K562 (cell line): ENCODE results near the gene SDC3. TPM values are rescaled to one million over a fixed set of nuclear protein-coding genes. Genes with fewer than 3 reads are reported as not detected.

ENCODE experiments used
- DNMT1 ChIP-seq: fragments of 450-650 bp; IDR thresholded peaks from 2 replicates; pipeline ENCODE4 v1.6.1; 2016; ENCODE audit warnings: antibody characterized with exemption, mild to moderate bottlenecking
- ERF ChIP-seq: fragments of 450-650 bp; formaldehyde crosslinking; IDR thresholded peaks from 2 replicates; pipeline ENCODE4 v1.4.0; 2020; ENCODE audit warnings: mild to moderate bottlenecking, mixed read lengths
- FOSL1 ChIP-seq: fragments of 200-800 bp; sonication (Bioruptor generic); conservative IDR thresholded peaks from 2 replicates; pipeline ENCODE4 v1.6.1; 2016; ENCODE audit warnings: missing genetic modification characterization, missing compliant biosample characterization
- FUS ChIP-seq: fragments of 200-400 bp; formaldehyde crosslinking; optimal IDR thresholded peaks from 2 replicates; pipeline ENCODE3; 2017; ENCODE audit warnings: low read depth, low read length
- HDGF ChIP-seq: fragments of 450-650 bp; IDR thresholded peaks from 2 replicates; pipeline ENCODE4 v1.6.1; 2016
- HLTF ChIP-seq: fragments of 450-650 bp; IDR thresholded peaks from 2 replicates; pipeline ENCODE4 v1.6.1; 2016
- KLF6 ChIP-seq: fragments of 250-450 bp; sonication (Bioruptor Pico); IDR thresholded peaks from 2 replicates; pipeline ENCODE4 v1.4.0; 2020; ENCODE audit warnings: mild to moderate bottlenecking, moderate library complexity, borderline replicate concordance
- MAFF ChIP-seq: IDR thresholded peaks from 2 replicates; pipeline ENCODE4 v1.6.1; 2012; ENCODE audit warnings: low read length, improper control_type of control experiment
- POLR2H ChIP-seq: IDR thresholded peaks from 2 replicates; pipeline ENCODE4 v1.6.1; 2016; ENCODE audit warnings: missing genetic modification characterization, low read depth, mild to moderate bottlenecking, control low read depth, missing compliant biosample characterization, moderate library complexity
- SMAD1 ChIP-seq: fragments of 150-350 bp; IDR thresholded peaks from 2 replicates; pipeline ENCODE4 v1.6.1; 2014; ENCODE audit warnings: low read length, low read depth; ENCODE audit not compliant: partially characterized antibody
- SMARCA4 ChIP-seq: fragments of 450-650 bp; IDR thresholded peaks from 2 replicates; pipeline ENCODE4 v1.6.1; 2016
- SP1 ChIP-seq: sonication (generic); formaldehyde crosslinking; IDR thresholded peaks from 2 replicates; pipeline ENCODE4 v1.8.1; 2022; ENCODE audit warnings: mild to moderate bottlenecking, missing genetic modification reagents
- ZNF174 ChIP-seq: fragments of 250-450 bp; sonication (Bioruptor Pico); IDR thresholded peaks from 2 replicates; pipeline ENCODE4 v1.4.0; 2020; ENCODE audit warnings: mild to moderate bottlenecking
- ZNF717 ChIP-seq: fragments of 250-450 bp; sonication (Bioruptor Pico); IDR thresholded peaks from 2 replicates; pipeline ENCODE4 v1.5.0; 2021
- polyA plus RNA-seq, 8 experiments: library from polyadenylated mRNA; depleted of rRNA in 4 of 8; stranded (reverse) in 5 of 8; unstranded in 3 of 8; fragments of >200 nt; fragmentation: Nextera tagmentation in 2 of 8; fragmentation: Illumina TruSeq in 1 of 8; extraction: Ambion mirVana in 2 of 8; extraction: Trizol in 1 of 8; gene quantifications; 2 replicates each; pipeline versions ENCODE4 v1.2.1 to v1.2.3, GENCODE V29; 2011 to 2014; ENCODE audit warnings: inconsistent platforms in 1 of 8, missing spikeins in 1 of 8
- total RNA-seq, 7 experiments: library from RNA; depleted of rRNA in 6 of 7; stranded (reverse); fragments of >200 nt in 6 of 7; fragmentation: Illumina TruSeq in 2 of 7; extraction: Trizol in 2 of 7; gene quantifications; 2 replicates each; pipeline versions ENCODE4 v1.2.1 to v1.2.3, GENCODE V29; 2011 to 2021; ENCODE audit warnings: low replicate concordance in 1 of 7
- TF ChIP-seq, protein P1 (sequence below): IDR thresholded peaks from 2 replicates; pipeline ENCODE4 v1.6.1; 2011; ENCODE audit not compliant: insufficient read length; ENCODE audit errors: extremely low read depth
- TF ChIP-seq, protein P2 (sequence below), 2 experiments: fragments of 450-650 bp; conservative IDR thresholded peaks; 2 replicates each; pipeline ENCODE4 v1.6.1; 2017; ENCODE audit warnings: mild to moderate bottlenecking in 2 of 2, moderate library complexity in 2 of 2
- TF ChIP-seq, protein P3 (sequence below): fragments of 150-350 bp; IDR thresholded peaks from 2 replicates; pipeline ENCODE4 v1.6.1; 2014; ENCODE audit warnings: low read depth, mild to moderate bottlenecking, low read length, borderline replicate concordance
- TF ChIP-seq, protein P4 (sequence below): fragments of 450-650 bp; formaldehyde crosslinking; IDR thresholded peaks from 2 replicates; pipeline ENCODE4 v1.4.0; 2020; ENCODE audit warnings: mild to moderate bottlenecking, moderate library complexity
- TF ChIP-seq, protein P5 (sequence below), 2 experiments: IDR thresholded peaks; 2 replicates each; pipeline ENCODE4 v1.6.1; 2012; ENCODE audit warnings: improper control_type of control experiment in 2 of 2, low read depth in 2 of 2, low read length in 2 of 2, borderline replicate concordance in 1 of 2

SDC3 gene
- total and polyA plus RNA-seq, 9 of the 15 experiments (the other 6 are each of a cell fraction or from before 2014, with no cell fraction given), result 0.38 to 44.1 (median 12.1) TPM

DNA sequence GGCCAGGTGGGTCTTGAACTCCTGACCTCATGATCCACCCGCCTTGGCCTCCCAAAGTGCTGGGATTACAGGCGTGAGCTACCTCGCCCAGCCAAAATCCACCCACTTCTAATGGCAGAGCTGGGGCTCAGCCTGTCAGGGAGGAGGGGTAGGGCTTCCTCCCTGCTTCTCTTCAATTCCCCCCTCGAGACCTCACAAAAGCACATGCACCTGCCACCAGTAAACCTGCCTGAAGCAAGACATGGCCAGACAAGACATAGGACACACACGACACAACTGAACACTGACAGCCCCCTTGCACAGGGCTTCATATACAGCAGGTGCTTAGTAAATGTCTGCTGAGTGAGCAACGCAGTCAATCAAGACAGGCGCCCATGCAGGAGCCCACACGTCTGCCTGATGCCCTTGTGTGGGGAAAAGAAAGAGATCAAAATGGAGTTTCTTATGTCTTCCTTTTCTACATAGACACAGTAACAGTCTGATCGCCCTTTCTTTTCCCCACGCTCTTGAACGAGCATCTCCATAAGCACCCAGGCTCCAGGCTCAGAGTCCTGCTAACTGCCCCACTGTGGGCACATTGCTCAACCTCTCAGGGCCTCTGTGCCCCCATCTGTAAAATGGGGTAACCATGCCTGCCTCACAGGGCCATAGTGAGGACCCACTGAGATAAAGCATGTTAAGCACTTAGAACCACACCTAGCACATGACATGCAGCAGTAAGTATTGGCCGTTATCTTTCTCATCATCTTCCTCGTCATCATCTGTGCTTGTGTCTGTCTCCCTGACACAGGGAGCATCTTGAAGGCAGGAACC lies 8.8 kb downstream of the SDC3 start (continued):
- no peak for TF ChIP-seq SMAD1
- TF ChIP-seq KLF6 (CRISPR knock-in tag), result 0 out of 2 replicates have a peak, but pooled peaks have one; percentile 37
- TF ChIP-seq SP1 (CRISPR knock-in tag), result no peak
- TF ChIP-seq FOSL1 (tag), result no peak; the same call in 1 of the 2 replicates
- TF ChIP-seq, protein P1, sequence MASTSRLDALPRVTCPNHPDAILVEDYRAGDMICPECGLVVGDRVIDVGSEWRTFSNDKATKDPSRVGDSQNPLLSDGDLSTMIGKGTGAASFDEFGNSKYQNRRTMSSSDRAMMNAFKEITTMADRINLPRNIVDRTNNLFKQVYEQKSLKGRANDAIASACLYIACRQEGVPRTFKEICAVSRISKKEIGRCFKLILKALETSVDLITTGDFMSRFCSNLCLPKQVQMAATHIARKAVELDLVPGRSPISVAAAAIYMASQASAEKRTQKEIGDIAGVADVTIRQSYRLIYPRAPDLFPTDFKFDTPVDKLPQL, result no peak
- TF ChIP-seq ERF (CRISPR knock-in tag), result no peak
- no peak for TF ChIP-seq HLTF
- no peak for TF ChIP-seq HDGF
- TF ChIP-seq, protein P2, sequence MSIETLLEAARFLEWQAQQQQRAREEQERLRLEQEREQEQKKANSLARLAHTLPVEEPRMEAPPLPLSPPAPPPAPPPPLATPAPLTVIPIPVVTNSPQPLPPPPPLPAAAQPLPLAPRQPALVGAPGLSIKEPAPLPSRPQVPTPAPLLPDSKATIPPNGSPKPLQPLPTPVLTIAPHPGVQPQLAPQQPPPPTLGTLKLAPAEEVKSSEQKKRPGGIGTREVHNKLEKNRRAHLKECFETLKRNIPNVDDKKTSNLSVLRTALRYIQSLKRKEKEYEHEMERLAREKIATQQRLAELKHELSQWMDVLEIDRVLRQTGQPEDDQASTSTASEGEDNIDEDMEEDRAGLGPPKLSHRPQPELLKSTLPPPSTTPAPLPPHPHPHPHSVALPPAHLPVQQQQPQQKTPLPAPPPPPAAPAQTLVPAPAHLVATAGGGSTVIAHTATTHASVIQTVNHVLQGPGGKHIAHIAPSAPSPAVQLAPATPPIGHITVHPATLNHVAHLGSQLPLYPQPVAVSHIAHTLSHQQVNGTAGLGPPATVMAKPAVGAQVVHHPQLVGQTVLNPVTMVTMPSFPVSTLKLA (conservative IDR thresholded peaks at IDR 0.05), result 0 out of 4 replicates have a peak, but pooled peaks of 1 of the 2 experiments have one; percentile 10
- no peak for TF ChIP-seq ZNF174 (CRISPR knock-in tag)
- TF ChIP-seq DNMT1, result no peak
- TF ChIP-seq MAFF, result no peak
- TF ChIP-seq ZNF717, result no peak
- TF ChIP-seq, protein P3, sequence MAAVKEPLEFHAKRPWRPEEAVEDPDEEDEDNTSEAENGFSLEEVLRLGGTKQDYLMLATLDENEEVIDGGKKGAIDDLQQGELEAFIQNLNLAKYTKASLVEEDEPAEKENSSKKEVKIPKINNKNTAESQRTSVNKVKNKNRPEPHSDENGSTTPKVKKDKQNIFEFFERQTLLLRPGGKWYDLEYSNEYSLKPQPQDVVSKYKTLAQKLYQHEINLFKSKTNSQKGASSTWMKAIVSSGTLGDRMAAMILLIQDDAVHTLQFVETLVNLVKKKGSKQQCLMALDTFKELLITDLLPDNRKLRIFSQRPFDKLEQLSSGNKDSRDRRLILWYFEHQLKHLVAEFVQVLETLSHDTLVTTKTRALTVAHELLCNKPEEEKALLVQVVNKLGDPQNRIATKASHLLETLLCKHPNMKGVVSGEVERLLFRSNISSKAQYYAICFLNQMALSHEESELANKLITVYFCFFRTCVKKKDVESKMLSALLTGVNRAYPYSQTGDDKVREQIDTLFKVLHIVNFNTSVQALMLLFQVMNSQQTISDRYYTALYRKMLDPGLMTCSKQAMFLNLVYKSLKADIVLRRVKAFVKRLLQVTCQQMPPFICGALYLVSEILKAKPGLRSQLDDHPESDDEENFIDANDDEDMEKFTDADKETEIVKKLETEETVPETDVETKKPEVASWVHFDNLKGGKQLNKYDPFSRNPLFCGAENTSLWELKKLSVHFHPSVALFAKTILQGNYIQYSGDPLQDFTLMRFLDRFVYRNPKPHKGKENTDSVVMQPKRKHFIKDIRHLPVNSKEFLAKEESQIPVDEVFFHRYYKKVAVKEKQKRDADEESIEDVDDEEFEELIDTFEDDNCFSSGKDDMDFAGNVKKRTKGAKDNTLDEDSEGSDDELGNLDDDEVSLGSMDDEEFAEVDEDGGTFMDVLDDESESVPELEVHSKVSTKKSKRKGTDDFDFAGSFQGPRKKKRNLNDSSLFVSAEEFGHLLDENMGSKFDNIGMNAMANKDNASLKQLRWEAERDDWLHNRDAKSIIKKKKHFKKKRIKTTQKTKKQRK, result no peak
- no peak for TF ChIP-seq SMARCA4
- TF ChIP-seq, protein P4, sequence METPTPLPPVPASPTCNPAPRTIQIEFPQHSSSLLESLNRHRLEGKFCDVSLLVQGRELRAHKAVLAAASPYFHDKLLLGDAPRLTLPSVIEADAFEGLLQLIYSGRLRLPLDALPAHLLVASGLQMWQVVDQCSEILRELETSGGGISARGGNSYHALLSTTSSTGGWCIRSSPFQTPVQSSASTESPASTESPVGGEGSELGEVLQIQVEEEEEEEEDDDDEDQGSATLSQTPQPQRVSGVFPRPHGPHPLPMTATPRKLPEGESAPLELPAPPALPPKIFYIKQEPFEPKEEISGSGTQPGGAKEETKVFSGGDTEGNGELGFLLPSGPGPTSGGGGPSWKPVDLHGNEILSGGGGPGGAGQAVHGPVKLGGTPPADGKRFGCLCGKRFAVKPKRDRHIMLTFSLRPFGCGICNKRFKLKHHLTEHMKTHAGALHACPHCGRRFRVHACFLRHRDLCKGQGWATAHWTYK, result no peak
- no peak for TF ChIP-seq POLR2H (tag)
- TF ChIP-seq, protein P5, sequence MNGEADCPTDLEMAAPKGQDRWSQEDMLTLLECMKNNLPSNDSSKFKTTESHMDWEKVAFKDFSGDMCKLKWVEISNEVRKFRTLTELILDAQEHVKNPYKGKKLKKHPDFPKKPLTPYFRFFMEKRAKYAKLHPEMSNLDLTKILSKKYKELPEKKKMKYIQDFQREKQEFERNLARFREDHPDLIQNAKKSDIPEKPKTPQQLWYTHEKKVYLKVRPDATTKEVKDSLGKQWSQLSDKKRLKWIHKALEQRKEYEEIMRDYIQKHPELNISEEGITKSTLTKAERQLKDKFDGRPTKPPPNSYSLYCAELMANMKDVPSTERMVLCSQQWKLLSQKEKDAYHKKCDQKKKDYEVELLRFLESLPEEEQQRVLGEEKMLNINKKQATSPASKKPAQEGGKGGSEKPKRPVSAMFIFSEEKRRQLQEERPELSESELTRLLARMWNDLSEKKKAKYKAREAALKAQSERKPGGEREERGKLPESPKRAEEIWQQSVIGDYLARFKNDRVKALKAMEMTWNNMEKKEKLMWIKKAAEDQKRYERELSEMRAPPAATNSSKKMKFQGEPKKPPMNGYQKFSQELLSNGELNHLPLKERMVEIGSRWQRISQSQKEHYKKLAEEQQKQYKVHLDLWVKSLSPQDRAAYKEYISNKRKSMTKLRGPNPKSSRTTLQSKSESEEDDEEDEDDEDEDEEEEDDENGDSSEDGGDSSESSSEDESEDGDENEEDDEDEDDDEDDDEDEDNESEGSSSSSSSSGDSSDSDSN (IDR thresholded peaks at IDR 0.05; ENCODE audit: borderline replicate concordance in 1 of 2, low read depth in 2 of 2, low read length in 2 of 2), result no peak
- TF ChIP-seq FUS, result no peak
